Neural cell (in vitro differentiated cells): Measurements from ENCODE around the gene OGFOD2.

ENCODE experiments used
- EZH2 ChIP-seq: fragments of 200-600, 300-800 bp; shearing (Covaris generic), sonication (generic); IDR thresholded peaks from 2 replicates; pipeline ENCODE4 v1.6.1; 2014; ENCODE audit warnings: antibody characterized with exemption, low read length, borderline replicate concordance, mild to moderate bottlenecking; ENCODE audit not compliant: insufficient read depth, poor library complexity, severe bottlenecking
- SMC3 ChIP-seq: fragments of 450-650 bp; conservative IDR thresholded peaks from 2 replicates; pipeline ENCODE4 v1.6.1; 2014; ENCODE audit warnings: antibody characterized with exemption, mild to moderate bottlenecking, moderate library complexity; ENCODE audit not compliant: poor library complexity
- TF ChIP-seq, protein P1 (sequence below): fragments of 450-650 bp; IDR thresholded peaks from 2 replicates; pipeline ENCODE4 v1.5.1; 2014; ENCODE audit warnings: antibody characterized with exemption, mild to moderate bottlenecking, moderate library complexity; ENCODE audit not compliant: poor library complexity, severe bottlenecking

DNA sequence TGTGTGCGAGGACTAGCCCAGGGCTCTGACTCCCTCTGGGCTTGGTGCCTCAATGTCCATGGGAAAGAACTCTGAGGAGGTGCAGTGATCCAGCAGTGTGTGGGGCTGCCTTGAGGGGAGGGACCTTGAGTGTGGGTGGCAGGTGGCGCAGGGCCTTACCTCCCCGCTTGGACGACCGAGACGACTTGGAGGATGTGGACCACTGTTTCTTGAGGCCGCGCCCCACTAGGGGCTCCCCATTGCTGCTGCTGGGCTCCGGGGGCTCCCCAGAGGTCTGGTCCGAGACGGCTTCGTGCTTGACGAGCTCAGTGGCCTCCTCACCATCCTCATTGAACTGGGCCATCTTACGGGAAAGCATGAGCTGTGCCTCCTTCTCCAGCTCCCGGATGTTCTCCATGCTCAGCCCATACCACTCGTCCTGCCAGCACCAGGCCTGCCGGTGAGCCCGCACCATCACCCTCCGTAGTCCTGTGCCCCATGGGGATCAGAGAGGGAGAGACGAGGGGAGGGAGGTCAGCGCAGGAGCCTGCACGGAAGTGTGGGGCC is 30.1 kb downstream of the OGFOD2 start:
- TF ChIP-seq, protein P1, sequence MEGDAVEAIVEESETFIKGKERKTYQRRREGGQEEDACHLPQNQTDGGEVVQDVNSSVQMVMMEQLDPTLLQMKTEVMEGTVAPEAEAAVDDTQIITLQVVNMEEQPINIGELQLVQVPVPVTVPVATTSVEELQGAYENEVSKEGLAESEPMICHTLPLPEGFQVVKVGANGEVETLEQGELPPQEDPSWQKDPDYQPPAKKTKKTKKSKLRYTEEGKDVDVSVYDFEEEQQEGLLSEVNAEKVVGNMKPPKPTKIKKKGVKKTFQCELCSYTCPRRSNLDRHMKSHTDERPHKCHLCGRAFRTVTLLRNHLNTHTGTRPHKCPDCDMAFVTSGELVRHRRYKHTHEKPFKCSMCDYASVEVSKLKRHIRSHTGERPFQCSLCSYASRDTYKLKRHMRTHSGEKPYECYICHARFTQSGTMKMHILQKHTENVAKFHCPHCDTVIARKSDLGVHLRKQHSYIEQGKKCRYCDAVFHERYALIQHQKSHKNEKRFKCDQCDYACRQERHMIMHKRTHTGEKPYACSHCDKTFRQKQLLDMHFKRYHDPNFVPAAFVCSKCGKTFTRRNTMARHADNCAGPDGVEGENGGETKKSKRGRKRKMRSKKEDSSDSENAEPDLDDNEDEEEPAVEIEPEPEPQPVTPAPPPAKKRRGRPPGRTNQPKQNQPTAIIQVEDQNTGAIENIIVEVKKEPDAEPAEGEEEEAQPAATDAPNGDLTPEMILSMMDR = no peak
- no peak for TF ChIP-seq SMC3
- TF ChIP-seq EZH2 = no peak
